Measurements from ENCODE around the gene SF3B1.

- TF ChIP-seq CTCF (conservative IDR thresholded peaks at IDR 0.05; ENCODE audit: low read length) (no peak), EZH2phosphoT487 (IDR thresholded peaks at IDR 0.05; ENCODE audit: borderline replicate concordance) (no peak)
Measured at GRCh38 chr2:197387179-197387578, 47.6 kb downstream of the SF3B1 start.
